HEK293 (cell line): Measurements from ENCODE around the gene GLCCI1.

Experiments
- INSM2 ChIP-seq: fragments of 450-650 bp; formaldehyde crosslinking; IDR thresholded peaks from 2 replicates; pipeline ENCODE4 v1.5.1; 2016; ENCODE audit warnings: missing biosample characterization, missing genetic modification characterization
- KLF8 ChIP-seq: fragments of 450-650 bp; formaldehyde crosslinking; IDR thresholded peaks from 2 replicates; pipeline ENCODE4 v1.5.1; 2016; ENCODE audit warnings: missing biosample characterization, missing genetic modification characterization
- SP2 ChIP-seq: fragments of 450-650 bp; formaldehyde crosslinking; IDR thresholded peaks from 2 replicates; pipeline ENCODE4 v1.5.1; 2016; ENCODE audit warnings: missing biosample characterization, missing genetic modification characterization
- TRIM28 ChIP-seq: IDR thresholded peaks from 2 replicates; pipeline ENCODE4 v1.6.1; 2011; ENCODE audit warnings: low read length, control low read depth, borderline replicate concordance
- ZBTB20 ChIP-seq: fragments of 450-650 bp; formaldehyde crosslinking; IDR thresholded peaks from 2 replicates; pipeline ENCODE4 v1.5.1; 2016; ENCODE audit warnings: missing biosample characterization, missing genetic modification characterization
- ZBTB21 ChIP-seq: fragments of 450-650 bp; formaldehyde crosslinking; IDR thresholded peaks from 2 replicates; pipeline ENCODE4 v1.5.1; 2017; ENCODE audit warnings: missing biosample characterization, missing genetic modification characterization
- ZFP3 ChIP-seq: fragments of 450-650 bp; formaldehyde crosslinking; IDR thresholded peaks from 2 replicates; pipeline ENCODE4 v1.5.1; 2016; ENCODE audit warnings: low read depth, missing biosample characterization, missing genetic modification characterization
- ZFP41 ChIP-seq: fragments of 450-650 bp; formaldehyde crosslinking; IDR thresholded peaks from 2 replicates; pipeline ENCODE4 v1.5.1; 2016; ENCODE audit warnings: missing biosample characterization, missing genetic modification characterization, borderline replicate concordance
- ZIC2 ChIP-seq: fragments of 450-650 bp; formaldehyde crosslinking; IDR thresholded peaks from 2 replicates; pipeline ENCODE4 v1.5.1; 2016; ENCODE audit warnings: missing biosample characterization, missing genetic modification characterization
- ZNF10 ChIP-seq: fragments of 450-650 bp; formaldehyde crosslinking; IDR thresholded peaks from 2 replicates; pipeline ENCODE4 v1.5.1; 2017; ENCODE audit warnings: missing biosample characterization, missing genetic modification characterization
- ZNF155 ChIP-seq: fragments of 450-650 bp; formaldehyde crosslinking; IDR thresholded peaks from 2 replicates; pipeline ENCODE4 v1.5.1; 2016; ENCODE audit warnings: missing biosample characterization, missing genetic modification characterization
- ZNF266 ChIP-seq: fragments of 450-650 bp; formaldehyde crosslinking; IDR thresholded peaks from 2 replicates; pipeline ENCODE4 v1.5.1; 2016; ENCODE audit warnings: missing biosample characterization, missing genetic modification characterization, low read depth
- ZNF423 ChIP-seq: fragments of 450-650 bp; formaldehyde crosslinking; IDR thresholded peaks from 2 replicates; pipeline ENCODE4 v1.5.1; 2016; ENCODE audit warnings: missing biosample characterization, missing genetic modification characterization
- ZNF433 ChIP-seq: fragments of 450-650 bp; formaldehyde crosslinking; IDR thresholded peaks from 2 replicates; pipeline ENCODE4 v1.5.1; 2016; ENCODE audit warnings: missing biosample characterization, missing genetic modification characterization, low read depth
- ZNF48 ChIP-seq: fragments of 450-650 bp; formaldehyde crosslinking; IDR thresholded peaks from 2 replicates; pipeline ENCODE4 v1.5.1; 2016; ENCODE audit warnings: missing biosample characterization, missing genetic modification characterization
- ZNF501 ChIP-seq: fragments of 450-650 bp; formaldehyde crosslinking; IDR thresholded peaks from 2 replicates; pipeline ENCODE4 v1.5.1; 2016; ENCODE audit warnings: missing biosample characterization, missing genetic modification characterization
- ZNF514 ChIP-seq: fragments of 450-650 bp; formaldehyde crosslinking; IDR thresholded peaks from 2 replicates; pipeline ENCODE4 v1.5.1; 2016; ENCODE audit warnings: missing biosample characterization, missing genetic modification characterization
- ZNF518A ChIP-seq: fragments of 450-650 bp; formaldehyde crosslinking; conservative IDR thresholded peaks from 2 replicates; pipeline ENCODE4 v1.5.1; 2016; ENCODE audit warnings: low read depth, missing biosample characterization, missing genetic modification characterization
- ZNF530 ChIP-seq: fragments of 450-650 bp; formaldehyde crosslinking; IDR thresholded peaks from 2 replicates; pipeline ENCODE4 v1.5.1; 2016; ENCODE audit warnings: low read depth, missing biosample characterization, missing genetic modification characterization
- ZNF544 ChIP-seq: fragments of 450-650 bp; formaldehyde crosslinking; IDR thresholded peaks from 2 replicates; pipeline ENCODE4 v1.5.0; 2017; ENCODE audit warnings: missing biosample characterization, missing genetic modification characterization
- ZNF600 ChIP-seq: fragments of 450-650 bp; formaldehyde crosslinking; IDR thresholded peaks from 2 replicates; pipeline ENCODE4 v1.5.1; 2016; ENCODE audit warnings: missing biosample characterization, missing genetic modification characterization
- ZNF621 ChIP-seq: fragments of 450-650 bp; formaldehyde crosslinking; IDR thresholded peaks from 2 replicates; pipeline ENCODE4 v1.5.1; 2017; ENCODE audit warnings: missing biosample characterization, missing genetic modification characterization
- ZNF623 ChIP-seq: fragments of 450-650 bp; formaldehyde crosslinking; IDR thresholded peaks from 2 replicates; pipeline ENCODE4 v1.5.1; 2016; ENCODE audit warnings: missing biosample characterization, missing genetic modification characterization
- ZNF654 ChIP-seq: fragments of 450-650 bp; formaldehyde crosslinking; IDR thresholded peaks from 2 replicates; pipeline ENCODE4 v1.5.1; 2016; ENCODE audit warnings: low read depth, missing biosample characterization, missing genetic modification characterization
- ZNF670 ChIP-seq: fragments of 450-650 bp; formaldehyde crosslinking; IDR thresholded peaks from 2 replicates; pipeline ENCODE4 v1.5.1; 2016; ENCODE audit warnings: missing biosample characterization, missing genetic modification characterization, low read depth
- ZNF830 ChIP-seq: fragments of 450-650 bp; IDR thresholded peaks from 2 replicates; pipeline ENCODE4 v1.5.0; 2018; ENCODE audit warnings: missing biosample characterization, missing genetic modification characterization, low read depth, mild to moderate bottlenecking, moderate library complexity
- ZSCAN4 ChIP-seq: fragments of 450-650 bp; formaldehyde crosslinking; IDR thresholded peaks from 2 replicates; pipeline ENCODE4 v1.5.1; 2017; ENCODE audit warnings: missing biosample characterization, missing genetic modification characterization
- TF ChIP-seq, protein P1 (sequence below): IDR thresholded peaks from 2 replicates; pipeline ENCODE4 v1.6.1; 2011; ENCODE audit warnings: mild to moderate bottlenecking, low read depth, low read length, borderline replicate concordance
- TF ChIP-seq, protein P2 (sequence below): fragments of 450-650 bp; formaldehyde crosslinking; IDR thresholded peaks from 2 replicates; pipeline ENCODE4 v1.5.1; 2016; ENCODE audit warnings: missing biosample characterization, missing genetic modification characterization, low read depth
- TF ChIP-seq, protein P3 (sequence below): fragments of 450-650 bp; formaldehyde crosslinking; IDR thresholded peaks from 2 replicates; pipeline ENCODE4 v1.5.1; 2016; ENCODE audit warnings: missing biosample characterization, missing genetic modification characterization

The GLCCI1 gene

DNA sequence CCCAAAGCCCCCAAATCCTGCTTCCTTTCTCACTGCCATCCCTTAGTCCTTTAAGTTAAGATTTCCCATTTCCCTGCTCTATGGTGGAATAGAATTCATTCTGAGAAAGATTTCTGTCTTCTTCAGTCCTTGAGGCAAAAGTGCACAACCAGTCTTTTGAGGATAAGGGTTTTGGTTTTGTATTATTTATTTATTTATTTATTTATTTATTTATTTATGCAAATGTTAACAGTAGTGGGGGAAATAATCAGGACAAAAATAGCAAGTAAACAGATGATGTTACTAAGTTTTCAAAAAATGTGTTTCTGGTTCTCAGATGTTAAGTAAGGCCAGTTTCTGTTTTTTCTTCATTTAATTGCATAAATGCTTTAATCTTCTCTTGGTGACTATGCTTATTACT lies 84.2 kb downstream of the GLCCI1 start (continued):
- TF ChIP-seq ZNF600 (tag by site-specific recombination) (no peak), ZNF423 (no peak), ZNF514 (no peak), ZNF530 (tag by site-specific recombination) (0 out of 2 replicates have a peak, but pooled peaks have one; percentile 18), SP2 (tag by site-specific recombination) (no peak), ZNF433 (tag by site-specific recombination) (0 out of 2 replicates have a peak, but pooled peaks have one; percentile 21), ZNF501 (no peak), ZNF654 (tag by site-specific recombination) (0 out of 2 replicates have a peak, but pooled peaks have one; percentile 8), ZNF10 (tag by site-specific recombination) (no peak), ZSCAN4 (tag by site-specific recombination) (no peak), ZNF518A (tag by site-specific recombination) (peak; percentile 78), ZNF266 (tag by site-specific recombination) (peak; percentile 55; the same call in 1 of the 2 replicates), ZNF48 (no peak), ZNF670 (tag by site-specific recombination) (no peak), ZIC2 (tag by site-specific recombination) (no peak), KLF8 (no peak), ZFP3 (no peak), ZNF621 (tag by site-specific recombination) (no peak), ZNF623 (peak; percentile 61), ZBTB21 (tag by site-specific recombination) (no peak), ZNF544 (tag by site-specific recombination) (no peak), INSM2 (tag by site-specific recombination) (no peak), TRIM28 (no peak), ZFP41 (tag by site-specific recombination) (no peak), ZBTB20 (tag by site-specific recombination) (no peak), ZNF155 (no peak), ZNF830 (tag by site-specific recombination) (no peak)
- TF ChIP-seq, protein P1, sequence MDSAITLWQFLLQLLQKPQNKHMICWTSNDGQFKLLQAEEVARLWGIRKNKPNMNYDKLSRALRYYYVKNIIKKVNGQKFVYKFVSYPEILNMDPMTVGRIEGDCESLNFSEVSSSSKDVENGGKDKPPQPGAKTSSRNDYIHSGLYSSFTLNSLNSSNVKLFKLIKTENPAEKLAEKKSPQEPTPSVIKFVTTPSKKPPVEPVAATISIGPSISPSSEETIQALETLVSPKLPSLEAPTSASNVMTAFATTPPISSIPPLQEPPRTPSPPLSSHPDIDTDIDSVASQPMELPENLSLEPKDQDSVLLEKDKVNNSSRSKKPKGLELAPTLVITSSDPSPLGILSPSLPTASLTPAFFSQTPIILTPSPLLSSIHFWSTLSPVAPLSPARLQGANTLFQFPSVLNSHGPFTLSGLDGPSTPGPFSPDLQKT: no peak
- TF ChIP-seq, protein P2, sequence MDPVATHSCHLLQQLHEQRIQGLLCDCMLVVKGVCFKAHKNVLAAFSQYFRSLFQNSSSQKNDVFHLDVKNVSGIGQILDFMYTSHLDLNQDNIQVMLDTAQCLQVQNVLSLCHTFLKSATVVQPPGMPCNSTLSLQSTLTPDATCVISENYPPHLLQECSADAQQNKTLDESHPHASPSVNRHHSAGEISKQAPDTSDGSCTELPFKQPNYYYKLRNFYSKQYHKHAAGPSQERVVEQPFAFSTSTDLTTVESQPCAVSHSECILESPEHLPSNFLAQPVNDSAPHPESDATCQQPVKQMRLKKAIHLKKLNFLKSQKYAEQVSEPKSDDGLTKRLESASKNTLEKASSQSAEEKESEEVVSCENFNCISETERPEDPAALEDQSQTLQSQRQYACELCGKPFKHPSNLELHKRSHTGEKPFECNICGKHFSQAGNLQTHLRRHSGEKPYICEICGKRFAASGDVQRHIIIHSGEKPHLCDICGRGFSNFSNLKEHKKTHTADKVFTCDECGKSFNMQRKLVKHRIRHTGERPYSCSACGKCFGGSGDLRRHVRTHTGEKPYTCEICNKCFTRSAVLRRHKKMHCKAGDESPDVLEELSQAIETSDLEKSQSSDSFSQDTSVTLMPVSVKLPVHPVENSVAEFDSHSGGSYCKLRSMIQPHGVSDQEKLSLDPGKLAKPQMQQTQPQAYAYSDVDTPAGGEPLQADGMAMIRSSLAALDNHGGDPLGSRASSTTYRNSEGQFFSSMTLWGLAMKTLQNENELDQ: no peak
- TF ChIP-seq, protein P3, sequence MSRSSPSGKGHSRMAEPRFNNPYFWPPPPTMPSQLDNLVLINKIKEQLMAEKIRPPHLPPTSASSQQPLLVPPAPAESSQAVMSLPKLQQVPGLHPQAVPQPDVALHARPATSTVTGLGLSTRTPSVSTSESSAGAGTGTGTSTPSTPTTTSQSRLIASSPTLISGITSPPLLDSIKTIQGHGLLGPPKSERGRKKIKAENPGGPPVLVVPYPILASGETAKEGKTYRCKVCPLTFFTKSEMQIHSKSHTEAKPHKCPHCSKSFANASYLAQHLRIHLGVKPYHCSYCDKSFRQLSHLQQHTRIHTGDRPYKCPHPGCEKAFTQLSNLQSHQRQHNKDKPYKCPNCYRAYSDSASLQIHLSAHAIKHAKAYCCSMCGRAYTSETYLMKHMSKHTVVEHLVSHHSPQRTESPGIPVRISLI (tag by site-specific recombination): no peak
